Measurements from ENCODE around the gene CTPS2. TPM values are rescaled to one million over a fixed set of nuclear protein-coding genes. Genes with fewer than 3 reads are reported as not detected.

CTPS2 gene
- total RNA-seq, 1 experiment from 2014 or later = 9.6 TPM

DNA sequence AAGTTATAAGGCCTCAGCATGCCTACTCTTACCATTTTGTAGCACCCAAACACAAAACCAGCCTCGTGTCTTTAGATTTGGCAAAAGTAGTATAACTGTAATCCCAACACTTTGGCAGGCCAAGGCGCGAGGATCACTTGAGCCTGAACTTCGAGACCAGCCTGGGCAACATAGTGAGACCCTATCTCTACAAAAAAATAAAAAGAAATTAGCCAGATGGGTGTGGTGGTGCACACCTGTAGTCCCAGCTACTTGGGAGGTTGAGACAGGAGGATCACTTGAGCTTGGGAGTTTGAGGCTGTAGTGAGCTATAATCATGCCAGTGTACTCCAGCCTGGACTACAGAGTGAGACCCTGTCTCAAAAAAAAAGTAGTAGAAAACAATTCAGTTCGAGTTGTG, 24.6 kb upstream of the CTPS2 start:
- no peak overlapping the region for H3K4me2 ChIP-seq (ENCODE audit: low read length)
- ChIA-PET POLR2A (no interaction called here), RAD21 (ENCODE audit: low non-redundant PET in 1 of 2, low total read pairs in 2 of 2, uncharacterized antibody in 2 of 2, unreplicated experiment in 2 of 2) (no interaction called here), CTCF (no interaction called here)
- intact Hi-C loops (cut with micrococcal nuclease) = no loop called here
- H2AFZ ChIP-seq (ENCODE audit: low read depth, low read length, poor library complexity, severe bottlenecking) = no peak overlapping the region
- H4K20me1 ChIP-seq (ENCODE audit: insufficient read depth) = no peaks in the 10 kb centered on the region
- H3K79me2 ChIP-seq (ENCODE audit: insufficient read depth, low read length) = peaks cover 3% of the 10 kb centered on the region; the same call in 1 of the 2 replicates
- TF ChIP-seq YY1 (IDR thresholded peaks at IDR 0.05; ENCODE audit: extremely low read depth, insufficient replicate concordance, low read depth, low read length) (no peak), CTCF (IDR thresholded peaks at IDR 0.05 in 2 of 3, conservative IDR thresholded peaks at IDR 0.05 in 1 of 3; ENCODE audit: borderline replicate concordance in 1 of 3, insufficient read depth in 1 of 3, low read depth in 2 of 3, low read length in 2 of 3) (no peak), SRF (IDR thresholded peaks at IDR 0.05; ENCODE audit: low read depth) (no peak), SP1 (IDR thresholded peaks at IDR 0.05; ENCODE audit: low read depth) (no peak), ATF3 (IDR thresholded peaks at IDR 0.05) (no peak), JUND (IDR thresholded peaks at IDR 0.05) (no peak), POLR2A (IDR thresholded peaks at IDR 0.05; ENCODE audit: borderline replicate concordance, extremely low read depth, insufficient read depth, insufficient read length) (no peak), EZH2phosphoT487 (IDR thresholded peaks at IDR 0.05; ENCODE audit: borderline replicate concordance) (no peak), MAX (IDR thresholded peaks at IDR 0.05) (no peak), ZFX (IDR thresholded peaks at IDR 0.05) (no peak), CBX3 (IDR thresholded peaks at IDR 0.05; ENCODE audit: low read depth) (no peak), REST (IDR thresholded peaks at IDR 0.05; ENCODE audit: low read depth) (no peak), TCF7L2 (IDR thresholded peaks at IDR 0.05; ENCODE audit: borderline replicate concordance, extremely low read depth, insufficient read depth, insufficient read length) (no peak), SIN3A (IDR thresholded peaks at IDR 0.05; ENCODE audit: low read depth) (no peak), POLR2AphosphoS5 (IDR thresholded peaks at IDR 0.05; ENCODE audit: low read depth, low read length) (no peak), EGR1 (IDR thresholded peaks at IDR 0.05; ENCODE audit: low read depth) (no peak), FOSL1 (IDR thresholded peaks at IDR 0.05; ENCODE audit: low read depth) (no peak)
- TF ChIP-seq, protein P1, sequence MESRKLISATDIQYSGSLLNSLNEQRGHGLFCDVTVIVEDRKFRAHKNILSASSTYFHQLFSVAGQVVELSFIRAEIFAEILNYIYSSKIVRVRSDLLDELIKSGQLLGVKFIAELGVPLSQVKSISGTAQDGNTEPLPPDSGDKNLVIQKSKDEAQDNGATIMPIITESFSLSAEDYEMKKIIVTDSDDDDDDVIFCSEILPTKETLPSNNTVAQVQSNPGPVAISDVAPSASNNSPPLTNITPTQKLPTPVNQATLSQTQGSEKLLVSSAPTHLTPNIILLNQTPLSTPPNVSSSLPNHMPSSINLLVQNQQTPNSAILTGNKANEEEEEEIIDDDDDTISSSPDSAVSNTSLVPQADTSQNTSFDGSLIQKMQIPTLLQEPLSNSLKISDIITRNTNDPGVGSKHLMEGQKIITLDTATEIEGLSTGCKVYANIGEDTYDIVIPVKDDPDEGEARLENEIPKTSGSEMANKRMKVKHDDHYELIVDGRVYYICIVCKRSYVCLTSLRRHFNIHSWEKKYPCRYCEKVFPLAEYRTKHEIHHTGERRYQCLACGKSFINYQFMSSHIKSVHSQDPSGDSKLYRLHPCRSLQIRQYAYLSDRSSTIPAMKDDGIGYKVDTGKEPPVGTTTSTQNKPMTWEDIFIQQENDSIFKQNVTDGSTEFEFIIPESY (IDR thresholded peaks at IDR 0.05; ENCODE audit: extremely low read depth, insufficient replicate concordance, low read length) = no peak
- no peak overlapping the region for H3K27ac ChIP-seq (ENCODE audit: low read depth, low read length)
- no peaks in the 10 kb centered on the region for H3K27me3 ChIP-seq (ENCODE audit: insufficient read depth, low read length)
- H3K4me1 ChIP-seq (ENCODE audit: control insufficient read depth in 1 of 2, insufficient read depth in 2 of 2, low read length in 2 of 2) = no peaks in the 10 kb centered on the region
- no peaks in the 10 kb centered on the region for H3K9me2 ChIP-seq (ENCODE audit: insufficient read depth)
- peaks cover 3 to 4% of the 10 kb centered on the region in 2 experiments; a peak in 3 of 4 replicates for H3K36me3 ChIP-seq (ENCODE audit: control insufficient read depth in 1 of 2, insufficient read depth in 2 of 2, low read length in 2 of 2)
- H3K9me3 ChIP-seq (ENCODE audit: control insufficient read depth in 1 of 2, insufficient read depth in 1 of 2, low read depth in 1 of 2, low read length in 2 of 2) = no peaks in the 10 kb centered on the region
- no TSS peak for BruUV-seq (replicated peaks)
- no peak overlapping the region for H3K4me3 ChIP-seq (replicated peaks in 1 of 2; ENCODE audit: low read depth in 1 of 2, low read length in 2 of 2)
- ATAC-seq (no peak), DNase-seq (ENCODE audit: low read depth, low spot score) (no peak)
- H3K9ac ChIP-seq (ENCODE audit: low read length) = no peak overlapping the region

All from HCT116 (cell line).